ENCODE results near the gene SEMA5B.

The SEMA5B gene

DNA sequence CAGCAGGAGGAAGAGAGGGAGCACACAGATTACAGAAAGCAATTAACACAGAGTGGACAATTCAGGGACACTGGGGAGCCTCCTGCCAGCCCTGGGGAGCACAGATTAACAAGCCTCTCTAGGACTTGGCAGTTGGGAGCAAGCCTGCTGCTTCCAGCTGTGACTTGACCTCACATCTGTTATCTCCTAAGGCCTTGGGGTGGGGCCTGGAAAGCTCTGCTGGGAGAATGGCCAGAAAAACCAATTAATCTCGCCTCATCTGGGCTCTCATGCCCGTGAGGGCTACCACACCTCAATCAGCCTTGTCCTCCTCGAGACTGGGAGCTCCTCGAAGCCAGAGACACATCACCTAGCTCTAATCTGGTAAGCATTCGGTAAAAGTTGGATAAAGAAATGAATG lies 39.1 kb downstream of the SEMA5B start:
- TF ChIP-seq, protein P1, sequence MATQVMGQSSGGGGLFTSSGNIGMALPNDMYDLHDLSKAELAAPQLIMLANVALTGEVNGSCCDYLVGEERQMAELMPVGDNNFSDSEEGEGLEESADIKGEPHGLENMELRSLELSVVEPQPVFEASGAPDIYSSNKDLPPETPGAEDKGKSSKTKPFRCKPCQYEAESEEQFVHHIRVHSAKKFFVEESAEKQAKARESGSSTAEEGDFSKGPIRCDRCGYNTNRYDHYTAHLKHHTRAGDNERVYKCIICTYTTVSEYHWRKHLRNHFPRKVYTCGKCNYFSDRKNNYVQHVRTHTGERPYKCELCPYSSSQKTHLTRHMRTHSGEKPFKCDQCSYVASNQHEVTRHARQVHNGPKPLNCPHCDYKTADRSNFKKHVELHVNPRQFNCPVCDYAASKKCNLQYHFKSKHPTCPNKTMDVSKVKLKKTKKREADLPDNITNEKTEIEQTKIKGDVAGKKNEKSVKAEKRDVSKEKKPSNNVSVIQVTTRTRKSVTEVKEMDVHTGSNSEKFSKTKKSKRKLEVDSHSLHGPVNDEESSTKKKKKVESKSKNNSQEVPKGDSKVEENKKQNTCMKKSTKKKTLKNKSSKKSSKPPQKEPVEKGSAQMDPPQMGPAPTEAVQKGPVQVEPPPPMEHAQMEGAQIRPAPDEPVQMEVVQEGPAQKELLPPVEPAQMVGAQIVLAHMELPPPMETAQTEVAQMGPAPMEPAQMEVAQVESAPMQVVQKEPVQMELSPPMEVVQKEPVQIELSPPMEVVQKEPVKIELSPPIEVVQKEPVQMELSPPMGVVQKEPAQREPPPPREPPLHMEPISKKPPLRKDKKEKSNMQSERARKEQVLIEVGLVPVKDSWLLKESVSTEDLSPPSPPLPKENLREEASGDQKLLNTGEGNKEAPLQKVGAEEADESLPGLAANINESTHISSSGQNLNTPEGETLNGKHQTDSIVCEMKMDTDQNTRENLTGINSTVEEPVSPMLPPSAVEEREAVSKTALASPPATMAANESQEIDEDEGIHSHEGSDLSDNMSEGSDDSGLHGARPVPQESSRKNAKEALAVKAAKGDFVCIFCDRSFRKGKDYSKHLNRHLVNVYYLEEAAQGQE (IDR thresholded peaks at IDR 0.05; ENCODE audit: low read depth), result no peak
- TF ChIP-seq CREB1 (IDR thresholded peaks at IDR 0.05; ENCODE audit: low read depth) (no peak), YY1 (IDR thresholded peaks at IDR 0.05; ENCODE audit: low read depth) (no peak), CEBPB (IDR thresholded peaks at IDR 0.05) (no peak), TCF12 (IDR thresholded peaks at IDR 0.05; ENCODE audit: low read depth) (no peak), FOXM1 (IDR thresholded peaks at IDR 0.05; ENCODE audit: borderline replicate concordance, low read depth) (no peak), EP300 (IDR thresholded peaks at IDR 0.05; ENCODE audit: borderline replicate concordance) (no peak)
- TF ChIP-seq, protein P2, sequence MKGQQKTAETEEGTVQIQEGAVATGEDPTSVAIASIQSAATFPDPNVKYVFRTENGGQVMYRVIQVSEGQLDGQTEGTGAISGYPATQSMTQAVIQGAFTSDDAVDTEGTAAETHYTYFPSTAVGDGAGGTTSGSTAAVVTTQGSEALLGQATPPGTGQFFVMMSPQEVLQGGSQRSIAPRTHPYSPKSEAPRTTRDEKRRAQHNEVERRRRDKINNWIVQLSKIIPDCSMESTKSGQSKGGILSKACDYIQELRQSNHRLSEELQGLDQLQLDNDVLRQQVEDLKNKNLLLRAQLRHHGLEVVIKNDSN (IDR thresholded peaks at IDR 0.05), result no peak

DNA sequence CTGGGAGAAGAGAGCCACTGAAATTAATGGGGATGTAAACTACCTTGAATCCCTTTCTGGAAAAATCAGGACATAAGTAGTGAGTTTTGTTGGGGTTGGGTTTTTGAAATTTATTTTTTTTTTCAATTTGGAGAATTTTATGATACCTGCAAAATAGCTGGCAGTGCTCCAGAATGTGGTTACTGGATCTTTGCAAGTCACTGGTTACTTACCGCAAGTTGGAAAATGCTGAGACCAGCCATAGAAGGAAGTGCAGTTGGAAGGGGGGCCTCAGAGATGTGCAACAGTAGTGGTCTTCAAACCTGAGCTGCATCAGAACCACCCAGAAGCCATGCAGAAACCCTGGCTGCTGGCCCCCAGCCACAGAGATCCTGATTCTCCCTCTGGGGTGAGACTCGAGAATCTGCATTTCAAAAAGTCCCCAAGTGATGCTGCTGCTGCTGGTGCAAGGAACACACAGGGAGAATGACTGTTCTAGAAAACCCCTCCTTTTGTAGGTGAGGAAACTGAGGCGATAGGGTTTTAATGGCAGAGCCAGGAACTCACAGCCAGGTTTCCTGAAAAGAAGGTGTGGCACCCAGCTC lies 39.7 kb downstream of the SEMA5B start:
- no peak for TF ChIP-seq TCF12 (IDR thresholded peaks at IDR 0.05; ENCODE audit: low read depth)
- TF ChIP-seq, protein P1 (IDR thresholded peaks at IDR 0.05; ENCODE audit: low read depth), result no peak
- no peak for TF ChIP-seq YY1 (IDR thresholded peaks at IDR 0.05; ENCODE audit: low read depth)
- TF ChIP-seq TEAD4 (IDR thresholded peaks at IDR 0.05), result no peak
- TF ChIP-seq TAF1 (IDR thresholded peaks at IDR 0.05; ENCODE audit: low read depth), result no peak
- TF ChIP-seq CREB1 (IDR thresholded peaks at IDR 0.05; ENCODE audit: low read depth), result no peak
- no peak for TF ChIP-seq EGR1 (IDR thresholded peaks at IDR 0.05)
- TF ChIP-seq FOXM1 (IDR thresholded peaks at IDR 0.05; ENCODE audit: borderline replicate concordance, low read depth), result no peak
- TF ChIP-seq, protein P3, sequence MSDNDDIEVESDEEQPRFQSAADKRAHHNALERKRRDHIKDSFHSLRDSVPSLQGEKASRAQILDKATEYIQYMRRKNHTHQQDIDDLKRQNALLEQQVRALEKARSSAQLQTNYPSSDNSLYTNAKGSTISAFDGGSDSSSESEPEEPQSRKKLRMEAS (IDR thresholded peaks at IDR 0.05), result no peak
- TF ChIP-seq RAD21 (IDR thresholded peaks at IDR 0.05; ENCODE audit: low read depth), result no peak
- no peak for TF ChIP-seq NFIC (IDR thresholded peaks at IDR 0.05)
- no peak for TF ChIP-seq CEBPB (IDR thresholded peaks at IDR 0.05)
- TF ChIP-seq, protein P2 (IDR thresholded peaks at IDR 0.05), result no peak
- TF ChIP-seq EP300 (IDR thresholded peaks at IDR 0.05; ENCODE audit: borderline replicate concordance), result no peak
- no peak for TF ChIP-seq ZBTB7A (IDR thresholded peaks at IDR 0.05; ENCODE audit: low read depth)

DNA sequence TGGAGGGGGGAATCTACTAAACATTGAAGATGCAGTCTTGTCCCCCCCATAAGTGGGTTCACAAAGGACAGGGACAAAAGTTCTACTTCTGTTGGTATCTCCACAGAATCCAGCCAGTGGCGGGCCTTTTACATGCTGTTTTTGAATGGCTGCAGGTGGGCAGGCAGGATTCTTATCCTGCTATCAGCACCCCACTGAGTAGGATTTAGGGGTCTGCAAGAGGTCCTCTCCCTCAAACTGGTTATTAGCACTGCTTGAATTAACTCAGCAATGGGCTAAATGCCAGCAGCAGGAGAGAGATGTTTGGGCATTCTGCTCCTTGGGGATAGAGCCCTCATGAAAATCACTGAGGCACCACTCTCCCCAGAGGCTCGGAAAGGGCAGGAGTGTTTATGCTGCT lies 40.3 kb downstream of the SEMA5B start:
- TF ChIP-seq TEAD4 (IDR thresholded peaks at IDR 0.05) (no peak), YY1 (IDR thresholded peaks at IDR 0.05; ENCODE audit: low read depth) (no peak), TAF1 (IDR thresholded peaks at IDR 0.05; ENCODE audit: low read depth) (no peak), NFIC (IDR thresholded peaks at IDR 0.05) (no peak)
- TF ChIP-seq, protein P1 (IDR thresholded peaks at IDR 0.05; ENCODE audit: low read depth), result no peak
- TF ChIP-seq, protein P2 (IDR thresholded peaks at IDR 0.05), result no peak

DNA sequence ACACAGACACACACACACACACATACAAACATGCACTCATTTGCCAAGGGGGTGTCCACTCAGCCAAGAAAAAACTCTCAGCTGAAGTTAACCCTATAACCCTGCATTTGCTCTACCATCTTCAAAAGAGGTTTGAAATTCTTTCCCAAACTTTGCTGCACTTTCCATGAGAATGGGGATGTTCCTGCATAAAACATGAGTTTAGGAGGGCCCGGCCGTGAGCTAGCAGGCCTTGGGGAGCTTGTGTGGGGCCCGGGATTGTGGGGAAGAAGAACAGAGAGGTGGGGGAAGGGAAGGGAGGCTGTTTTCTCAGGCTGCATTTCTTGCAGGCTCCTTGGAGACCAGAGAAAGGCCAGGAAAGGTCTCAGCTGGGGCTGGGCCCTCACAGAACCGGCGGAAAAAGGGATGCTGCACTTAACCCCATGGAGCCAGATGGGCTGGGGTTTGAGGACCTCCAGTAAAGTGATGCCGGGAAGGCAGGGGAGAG lies 40.8 kb downstream of the SEMA5B start:
- TF ChIP-seq, protein P3 (IDR thresholded peaks at IDR 0.05), result no peak
- TF ChIP-seq, protein P1 (IDR thresholded peaks at IDR 0.05; ENCODE audit: low read depth), result no peak
- TF ChIP-seq CEBPB (IDR thresholded peaks at IDR 0.05), result no peak
- TF ChIP-seq FOXM1 (IDR thresholded peaks at IDR 0.05; ENCODE audit: borderline replicate concordance, low read depth), result no peak
- TF ChIP-seq, protein P2 (IDR thresholded peaks at IDR 0.05), result no peak
- no peak for TF ChIP-seq YY1 (IDR thresholded peaks at IDR 0.05; ENCODE audit: low read depth)

Data from Ishikawa (cell line).